Stimulated activated CD4-positive, alpha-beta T cell treated with anti-CD3 and anti-CD28 coated beads, TNF-alpha, amount 100 ng/mL, for 1 hour (primary cell): ENCODE data around the gene PAIP2.

Source experiments
- DNase-seq, 3 donors: peaks; one replicate each; pipeline ENCODE4 v3.0.0-alpha.2; 2020; ENCODE audit warnings: low read depth in 3 of 3, low spot score in 1 of 3

Gene PAIP2

GRCh38 chr5:139391570-139392323 lies 50.1 kb downstream of the PAIP2 start:
- no peak for DNase-seq

GRCh38 chr5:139392324-139392677 lies 50.6 kb downstream of the PAIP2 start:
- DNase-seq: no peak

- peak; percentile 16 to 55 (median 49) for DNase-seq
These were observed 51.2 kb downstream of the PAIP2 start for GRCh38 chr5:139392678-139393496.

- DNase-seq: no peak
These were observed 52.0 kb downstream of the PAIP2 start for GRCh38 chr5:139393497-139394122.

- no peak for DNase-seq
These were observed 52.5 kb downstream of the PAIP2 start for GRCh38 chr5:139394123-139394653.

GRCh38 chr5:139394654-139395566 lies 53.3 kb downstream of the PAIP2 start, which contains the start of gene PROB1:
PROB1 (minus strand) TSS chr5:139395104; CDS start chr5:139395081, 23 bp downstream.
- DNase-seq: no peak

GRCh38 chr5:139395844-139396640 lies 54.4 kb downstream of the PAIP2 start:
- DNase-seq: no peak

DNA sequence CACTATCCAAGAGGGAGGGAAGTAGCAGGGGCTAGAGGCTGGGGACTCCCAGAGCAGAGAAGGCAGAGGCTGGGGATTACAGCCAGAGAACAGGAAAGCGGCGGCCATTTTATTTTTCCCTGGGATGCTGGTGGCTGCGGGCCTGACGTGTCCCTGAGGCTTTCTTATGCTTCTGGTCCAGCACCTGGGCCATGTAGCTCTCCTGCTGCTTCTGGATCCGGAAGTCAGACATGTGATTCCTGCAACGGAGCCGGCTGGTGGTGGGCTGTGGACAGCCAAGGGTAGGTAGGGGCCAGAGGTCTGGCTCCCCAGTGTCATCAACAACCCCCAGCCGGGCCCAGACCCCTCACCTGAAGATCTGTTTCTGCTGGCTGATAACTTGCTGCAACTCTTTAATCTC lies 55.0 kb downstream of the PAIP2 start:
- DNase-seq: no peak

GRCh38 chr5:139397921-139398320 lies 56.3 kb downstream of the PAIP2 start:
- no peak for DNase-seq

DNA sequence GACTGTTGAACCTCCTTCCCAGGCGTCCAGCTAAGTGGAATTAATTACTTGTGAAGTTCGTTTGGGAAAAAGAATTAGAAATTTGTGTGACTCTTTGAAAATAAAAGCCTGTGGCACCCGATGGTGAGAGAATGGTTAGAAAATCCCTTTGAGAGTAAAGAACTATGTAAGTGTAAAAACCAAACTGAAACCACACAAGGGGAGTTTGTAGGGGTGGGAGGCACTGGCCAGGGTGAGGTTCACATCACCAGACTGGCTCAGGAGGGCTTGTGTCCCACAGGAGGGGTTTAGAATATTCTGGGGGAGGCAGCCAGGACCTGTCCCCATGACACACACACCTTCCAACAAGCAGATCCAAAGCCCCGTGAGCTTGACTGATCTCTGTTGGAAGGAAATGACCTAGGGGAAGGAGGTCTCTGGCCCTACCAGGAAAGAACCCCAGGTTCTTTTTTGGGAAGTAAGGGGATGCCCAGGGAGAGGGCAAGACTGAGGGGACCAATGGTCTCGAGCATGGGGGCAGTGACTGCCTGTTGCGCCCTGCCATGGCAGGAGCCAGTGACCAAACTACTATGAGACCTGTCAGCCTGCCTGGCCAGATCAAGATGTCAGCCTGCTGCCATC lies 58.0 kb downstream of the PAIP2 start:
- DNase-seq: no peak

- no peak for DNase-seq
These were observed 59.9 kb downstream of the PAIP2 start for GRCh38 chr5:139401546-139401945.

GRCh38 chr5:139402561-139403158 lies 61.0 kb downstream of the PAIP2 start:
- no peak for DNase-seq

GRCh38 chr5:139403418-139403786 lies 61.7 kb downstream of the PAIP2 start:
- no peak for DNase-seq

GRCh38 chr5:139403787-139404483 lies 62.3 kb downstream of the PAIP2 start, which contains the start of gene SPATA24:
SPATA24 (minus strand) TSS chr5:139404089; CDS start chr5:139404060, 29 bp downstream.
- DNase-seq: peak; percentile 92 to 95 (median 92)

DNA sequence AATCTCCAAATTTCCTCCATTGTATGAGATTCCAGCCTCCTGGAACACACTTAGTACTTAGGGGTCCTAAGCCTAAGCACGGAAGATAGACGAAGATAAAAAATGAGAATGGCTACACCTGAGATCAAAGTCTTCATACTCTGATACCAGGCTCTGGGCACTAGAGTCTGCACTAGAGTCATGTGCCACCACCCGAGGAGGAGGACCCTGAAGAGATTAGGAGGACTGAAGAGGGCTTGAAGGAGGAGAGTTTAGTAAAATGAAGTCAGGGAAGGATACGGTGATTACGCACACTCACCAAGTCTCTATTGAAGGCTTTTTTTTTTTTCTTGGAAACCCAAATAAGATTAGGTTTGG lies 62.8 kb downstream of the PAIP2 start:
- no peak for DNase-seq

DNA sequence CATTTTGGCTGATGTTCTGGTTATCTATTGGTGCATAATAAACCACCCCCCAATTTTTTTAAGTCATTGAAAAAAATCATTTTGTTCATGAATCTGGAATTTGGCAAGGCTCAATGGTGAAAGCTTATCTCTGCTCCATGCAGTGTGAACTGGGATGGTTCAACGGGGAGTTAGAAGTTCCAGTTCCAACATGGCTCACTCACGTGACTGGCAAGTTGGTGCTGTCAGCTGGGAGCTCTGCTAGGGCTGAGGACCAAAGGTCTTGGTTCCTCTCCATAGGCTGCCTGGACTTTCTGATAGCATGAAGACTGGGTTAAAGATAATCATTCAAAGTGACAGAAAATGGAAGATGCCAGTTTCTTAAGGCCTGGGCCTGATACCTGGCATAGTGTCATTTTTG lies 65.3 kb downstream of the PAIP2 start:
- no peak for DNase-seq

GRCh38 chr5:139407517-139407916 lies 65.9 kb downstream of the PAIP2 start:
- no peak for DNase-seq

DNA sequence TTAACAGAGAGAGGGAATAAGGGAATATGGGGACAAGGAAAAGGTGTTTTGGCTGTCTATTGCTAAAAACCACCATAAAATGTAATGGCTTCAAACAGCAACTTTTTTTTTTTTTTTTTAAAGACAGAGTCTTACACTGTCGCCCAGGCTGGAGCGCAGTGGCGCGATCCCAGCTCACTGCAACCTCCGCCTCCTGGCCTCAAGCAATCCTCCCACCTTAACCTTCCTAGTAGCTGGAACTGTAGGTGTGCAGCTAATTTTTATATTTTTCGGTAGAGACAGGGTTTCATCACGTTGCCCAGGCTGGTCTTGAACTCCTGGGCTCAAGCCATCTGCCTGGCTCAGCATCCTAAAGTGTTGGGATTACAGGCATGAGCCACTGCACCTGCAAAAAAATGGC lies 66.5 kb downstream of the PAIP2 start:
- DNase-seq: no peak
